RWPE1 (cell line): ENCODE measurements around the gene ARFGEF2.

Experiments used
- CTCF ChIA-PET: fragments of 350-600 bp; sonication (Branson Sonifier 250); formaldehyde crosslinking; extraction: SDS; loops from one replicate; lab custom pipeline; 2021; lab: Yijun Ruan, JAX
- POLR2A ChIA-PET: fragments of 400-600 bp; formaldehyde crosslinking; extraction: SDS; loops from one replicate; lab custom pipeline; 2020; ENCODE audit warnings: antibody characterized with exemption; ENCODE audit not compliant: low non-redundant PET; lab: Yijun Ruan, JAX
- DNase-seq: peaks from one replicate; pipeline ENCODE4 v3.0.0; 2012; ENCODE audit warnings: low spot score
- H3K27ac ChIP-seq: fragments of 450-650 bp; 2 replicates; pipeline ENCODE4 v1.5.1; 2017
- CTCF ChIP-seq: fragments of 450-650 bp; conservative IDR thresholded peaks from 2 replicates; pipeline ENCODE4 v1.5.1; 2017; ENCODE audit warnings: low read depth, mild to moderate bottlenecking

ARFGEF2 gene

GRCh38 chr20:48945840-48946514 lies 24.5 kb downstream of the ARFGEF2 start:
- no peak for TF ChIP-seq CTCF
- DNase-seq = peak; percentile 92
- ChIA-PET CTCF (interaction anchor here (0.6 to 0.7 kb wide), 4 partner anchors 289 to 1283 kb away, joined by 3 to 5 read pairs (median 4); no protein-coding TSS in a partner anchor), POLR2A (no interaction called here)
- H3K27ac ChIP-seq = no peak overlapping the region

DNA sequence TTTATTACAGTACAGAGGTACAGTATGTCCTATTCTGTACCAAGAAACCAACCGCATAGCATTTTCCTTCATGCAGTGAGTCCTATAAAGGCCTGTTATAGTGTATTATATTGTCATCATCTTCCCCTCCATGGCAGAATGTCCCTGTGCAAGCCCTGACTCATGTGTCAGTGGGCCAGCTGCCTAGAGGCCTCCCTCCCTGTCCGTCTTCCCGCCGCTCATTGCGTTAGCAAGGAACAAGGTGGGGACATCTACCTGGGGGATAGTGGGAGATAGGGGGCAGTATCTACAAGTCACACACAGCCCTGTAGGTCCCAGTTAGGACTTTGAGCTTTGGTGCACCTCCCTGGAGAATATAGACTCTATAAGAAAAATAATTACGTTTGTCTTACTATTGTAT lies 27.1 kb downstream of the ARFGEF2 start:
- TF ChIP-seq CTCF = no peak
- no peak overlapping the region for H3K27ac ChIP-seq
- CTCF ChIA-PET = interaction anchor here (0.5 to 1.5 kb wide), 3 partner anchors 14 to 23 kb away, joined by 4 read pairs; no protein-coding TSS in a partner anchor
- DNase-seq = no peak
- POLR2A ChIA-PET = no interaction called here

GRCh38 chr20:48949304-48950170 lies 28.0 kb downstream of the ARFGEF2 start:
- no peak for DNase-seq
- H3K27ac ChIP-seq = no peak overlapping the region
- ChIA-PET CTCF (interaction anchor here (0.6 to 1.5 kb wide), 3 partner anchors 13 to 293 kb away, joined by 3 to 6 read pairs (median 4); no protein-coding TSS in a partner anchor), POLR2A (interaction anchor here (0.6 kb wide), 1 partner anchor 1300 kb away, joined by 3 read pairs; no protein-coding TSS in a partner anchor)
- no peak for TF ChIP-seq CTCF

- no peak for DNase-seq
- POLR2A ChIA-PET = no interaction called here
- no peak for TF ChIP-seq CTCF
- no peak overlapping the region for H3K27ac ChIP-seq
- CTCF ChIA-PET = no interaction called here
Observed at GRCh38 chr20:48951041-48951440, 29.5 kb downstream of the ARFGEF2 start.

DNA sequence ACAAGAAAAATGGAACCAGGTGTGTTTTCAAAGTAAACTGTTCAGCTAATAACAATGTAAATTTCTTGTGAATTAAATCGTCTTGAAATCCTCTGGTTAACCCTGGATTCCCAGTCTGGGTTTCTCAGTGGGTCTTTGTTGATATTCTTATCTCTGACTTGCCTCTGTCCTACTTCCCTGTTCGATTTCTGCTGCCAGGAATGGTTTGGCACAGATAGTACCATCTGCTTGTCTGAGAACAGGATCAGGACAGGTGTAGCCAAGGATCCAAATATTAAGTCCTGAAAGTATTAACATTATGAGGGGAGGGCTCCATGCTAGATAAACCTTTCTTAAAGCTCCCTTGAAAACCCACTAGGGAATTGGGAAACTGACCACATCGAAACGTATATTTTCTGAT lies 30.1 kb downstream of the ARFGEF2 start:
- TF ChIP-seq CTCF = no peak
- POLR2A ChIA-PET = no interaction called here
- H3K27ac ChIP-seq = no peak overlapping the region
- CTCF ChIA-PET = no interaction called here
- DNase-seq = no peak

DNA sequence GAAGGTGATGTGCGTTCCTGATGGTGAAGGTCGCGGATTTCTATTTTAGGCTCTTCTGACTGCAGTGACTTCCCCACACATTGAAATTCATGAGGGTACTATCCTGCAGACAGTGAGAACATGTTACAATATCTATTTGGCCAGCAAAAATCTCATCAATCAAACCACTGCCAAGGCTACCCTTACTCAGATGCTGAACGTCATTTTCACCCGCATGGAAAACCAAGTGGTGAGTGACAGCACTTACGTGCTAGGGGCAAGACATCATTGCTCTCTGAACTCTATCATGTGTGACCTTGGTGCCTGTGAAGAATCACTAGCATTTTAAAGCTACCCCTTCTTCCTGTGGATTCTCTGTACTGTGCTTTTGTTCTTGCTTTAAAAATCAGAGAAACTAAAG lies 31.1 kb downstream of the ARFGEF2 start:
- no peak overlapping the region for H3K27ac ChIP-seq
- DNase-seq = no peak
- POLR2A ChIA-PET = no interaction called here
- TF ChIP-seq CTCF = no peak
- CTCF ChIA-PET = no interaction called here
